Measurements from ENCODE around the gene TRPV3. TPM values are rescaled to one million over a fixed set of nuclear protein-coding genes. Genes with fewer than 3 reads are reported as not detected.
A peak's percentile ranks its signal among the peaks of the same experiment; 100 is the strongest.

TRPV3 gene
- total and polyA plus RNA-seq, 9 of the 15 experiments (the other 6 are each of a cell fraction or from before 2014, with no cell fraction given), result 0.03 to 0.42 (median 0.11) TPM; not detected in 1

DNA sequence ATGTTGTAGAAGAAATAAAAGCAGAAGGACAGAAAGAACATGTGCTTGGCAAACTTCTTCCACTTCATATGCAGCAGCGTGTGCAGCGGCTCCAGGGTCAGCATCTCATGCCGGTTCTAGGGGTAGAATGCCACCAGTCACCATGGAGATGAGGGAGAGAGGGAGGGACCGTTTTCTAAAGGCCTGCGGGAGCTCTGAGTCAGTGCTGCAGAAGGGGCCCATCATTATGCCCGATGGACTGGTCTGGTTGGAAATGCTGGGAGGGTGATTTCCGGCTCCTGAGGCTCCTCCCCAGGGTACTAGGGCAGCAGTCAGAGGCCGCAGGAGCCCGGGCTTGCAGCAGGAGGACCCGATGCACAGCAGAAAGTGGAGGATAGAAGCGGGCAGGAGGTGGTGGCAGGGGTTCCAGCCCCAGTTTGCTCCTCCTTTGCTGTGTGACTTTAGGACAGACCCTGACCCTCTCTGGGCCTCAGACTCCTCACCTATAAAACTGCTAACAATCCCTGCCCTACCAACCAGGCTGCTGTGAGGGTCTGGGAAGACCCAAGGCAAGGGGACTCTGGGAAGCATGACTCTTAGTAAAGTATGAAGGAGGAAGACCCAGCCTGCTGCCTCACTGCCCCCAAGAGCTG, 28.6 kb downstream of the TRPV3 start:
- H3K27ac ChIP-seq (ENCODE audit: extremely low read depth, low read depth, low read length), result no peak overlapping the region
- peak; percentile 31 for TF ChIP-seq ZFP36 (IDR thresholded peaks at IDR 0.05; ENCODE audit: low read depth, low read length, partially characterized antibody)
- TF ChIP-seq KLF16 (IDR thresholded peaks at IDR 0.05), result no peak
- TF ChIP-seq GTF2F1 (IDR thresholded peaks at IDR 0.05; ENCODE audit: low read depth, low read length), result no peak
- no peak for TF ChIP-seq HOXB6 (CRISPR knock-in tag; IDR thresholded peaks at IDR 0.05; ENCODE audit: borderline replicate concordance)
- no peak for TF ChIP-seq TCF7L2 (IDR thresholded peaks at IDR 0.05; ENCODE audit: low read depth, low read length)
- TF ChIP-seq ZSCAN29 (IDR thresholded peaks at IDR 0.05), result no peak
- TF ChIP-seq MAFF (IDR thresholded peaks at IDR 0.05; ENCODE audit: low read length), result no peak
- no peak for TF ChIP-seq YBX1 (IDR thresholded peaks at IDR 0.05)
- TF ChIP-seq RBM25 (IDR thresholded peaks at IDR 0.05; ENCODE audit: low read depth, low read length, severe bottlenecking), result peak; percentile 58
- TF ChIP-seq BRD4 (IDR thresholded peaks at IDR 0.05), result no peak
- in situ Hi-C loops (cut with MboI), result no loop called here
- peaks cover 16 to 72% of the 10 kb centered on the region in 2 experiments; a peak in 4 of 5 replicates for H3K27me3 ChIP-seq (ENCODE audit: control insufficient read depth in 2 of 2, insufficient read depth in 2 of 2, low read length in 2 of 2)
- no peak overlapping the region for H2AFZ ChIP-seq (ENCODE audit: low read depth, low read length)
- no peak overlapping the region for H3K4me3 ChIP-seq
- BruUV-seq (replicated peaks), result no TSS peak
- no peaks in the 10 kb centered on the region for H3K9me1 ChIP-seq (ENCODE audit: control insufficient read depth, insufficient read depth, low read length)
- ChIA-PET POLR2A (no interaction called here), CTCF (ENCODE audit: low intra/inter-chr PET ratio) (no interaction called here)
- no peak overlapping the region for H3K9ac ChIP-seq (ENCODE audit: insufficient read depth in 1 of 2, low read depth in 2 of 2, low read length in 2 of 2)
- ATAC-seq (no peak), FAIRE-seq (no peak), DNase-seq (ENCODE audit: extremely low read depth in 1 of 4, low spot score in 3 of 4) (no peak)
- H3K4me2 ChIP-seq (ENCODE audit: insufficient read depth, low read length), result no peak overlapping the region
- intact Hi-C loops (cut with micrococcal nuclease), result no loop called here
- no peaks in the 10 kb centered on the region for H3K4me1 ChIP-seq (replicated peaks in 1 of 2; ENCODE audit: control insufficient read depth in 2 of 2, insufficient read depth in 2 of 2, low read length in 2 of 2)
- 4% methylated on average over 5 of the region's 11 CpGs for WGBS (ENCODE audit: insufficient coverage, low coverage, missing lambda C conversion rate)
- no peaks in the 10 kb centered on the region for H4K20me1 ChIP-seq (replicated peaks; ENCODE audit: control insufficient read depth, insufficient read depth, low read length)
- no peaks in the 10 kb centered on the region for H3K36me3 ChIP-seq (ENCODE audit: control insufficient read depth, insufficient read depth, low read length)
- H3K79me2 ChIP-seq (ENCODE audit: control insufficient read depth, insufficient read depth, low read length), result no peaks in the 10 kb centered on the region
- H3K9me3 ChIP-seq (replicated peaks; ENCODE audit: control insufficient read depth, insufficient read depth, low read depth, low read length), result no peaks in the 10 kb centered on the region
